WERI-Rb-1 (cell line): Measurements from ENCODE around the gene FHAD1.

Experiments
- DNase-seq: peaks from one replicate; pipeline ENCODE4 v3.0.0-alpha.2; 2020
- H3K27ac ChIP-seq: fragments of 250-450 bp; sonication (Bioruptor Pico); 2 replicates; pipeline ENCODE4 v1.5.1; 2020; ENCODE audit warnings: mild to moderate bottlenecking, moderate library complexity
- H3K27me3 ChIP-seq: fragments of 250-450 bp; sonication (Bioruptor Pico); 2 replicates; pipeline ENCODE4 v1.5.1; 2021; ENCODE audit warnings: mild to moderate bottlenecking, low read depth, moderate library complexity; ENCODE audit not compliant: insufficient read depth, severe bottlenecking
- H3K36me3 ChIP-seq: fragments of 250-450 bp; sonication (Bioruptor Pico); 2 replicates; pipeline ENCODE4 v1.5.1; 2020; ENCODE audit warnings: mild to moderate bottlenecking, moderate library complexity
- H3K4me3 ChIP-seq: 2 replicates; pipeline ENCODE4 v1.5.1; 2011; ENCODE audit warnings: low read depth, mild to moderate bottlenecking, control low read depth, low read length
- H3K9me3 ChIP-seq: fragments of 250-450 bp; sonication (Bioruptor Pico); 2 replicates; pipeline ENCODE4 v1.5.1; 2021; ENCODE audit warnings: mild to moderate bottlenecking, moderate library complexity; ENCODE audit not compliant: severe bottlenecking
- TF ChIP-seq, protein P1 (sequence below): IDR thresholded peaks from 2 replicates; pipeline ENCODE4 v1.5.1; 2011; ENCODE audit warnings: low read depth, mild to moderate bottlenecking, control low read depth, inconsistent platforms, low read length

FHAD1 gene

GRCh38 chr1:15255582-15256149, 8.6 kb downstream of the FHAD1 start:
- no peak for DNase-seq
- TF ChIP-seq, protein P1, sequence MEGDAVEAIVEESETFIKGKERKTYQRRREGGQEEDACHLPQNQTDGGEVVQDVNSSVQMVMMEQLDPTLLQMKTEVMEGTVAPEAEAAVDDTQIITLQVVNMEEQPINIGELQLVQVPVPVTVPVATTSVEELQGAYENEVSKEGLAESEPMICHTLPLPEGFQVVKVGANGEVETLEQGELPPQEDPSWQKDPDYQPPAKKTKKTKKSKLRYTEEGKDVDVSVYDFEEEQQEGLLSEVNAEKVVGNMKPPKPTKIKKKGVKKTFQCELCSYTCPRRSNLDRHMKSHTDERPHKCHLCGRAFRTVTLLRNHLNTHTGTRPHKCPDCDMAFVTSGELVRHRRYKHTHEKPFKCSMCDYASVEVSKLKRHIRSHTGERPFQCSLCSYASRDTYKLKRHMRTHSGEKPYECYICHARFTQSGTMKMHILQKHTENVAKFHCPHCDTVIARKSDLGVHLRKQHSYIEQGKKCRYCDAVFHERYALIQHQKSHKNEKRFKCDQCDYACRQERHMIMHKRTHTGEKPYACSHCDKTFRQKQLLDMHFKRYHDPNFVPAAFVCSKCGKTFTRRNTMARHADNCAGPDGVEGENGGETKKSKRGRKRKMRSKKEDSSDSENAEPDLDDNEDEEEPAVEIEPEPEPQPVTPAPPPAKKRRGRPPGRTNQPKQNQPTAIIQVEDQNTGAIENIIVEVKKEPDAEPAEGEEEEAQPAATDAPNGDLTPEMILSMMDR: no peak
- no peaks in the 10 kb centered on the region for H3K27me3 ChIP-seq
- H3K27ac ChIP-seq: no peak overlapping the region
- H3K36me3 ChIP-seq: no peaks in the 10 kb centered on the region
- no peak overlapping the region for H3K4me3 ChIP-seq
- peaks cover 5% of the 10 kb centered on the region for H3K9me3 ChIP-seq

DNA sequence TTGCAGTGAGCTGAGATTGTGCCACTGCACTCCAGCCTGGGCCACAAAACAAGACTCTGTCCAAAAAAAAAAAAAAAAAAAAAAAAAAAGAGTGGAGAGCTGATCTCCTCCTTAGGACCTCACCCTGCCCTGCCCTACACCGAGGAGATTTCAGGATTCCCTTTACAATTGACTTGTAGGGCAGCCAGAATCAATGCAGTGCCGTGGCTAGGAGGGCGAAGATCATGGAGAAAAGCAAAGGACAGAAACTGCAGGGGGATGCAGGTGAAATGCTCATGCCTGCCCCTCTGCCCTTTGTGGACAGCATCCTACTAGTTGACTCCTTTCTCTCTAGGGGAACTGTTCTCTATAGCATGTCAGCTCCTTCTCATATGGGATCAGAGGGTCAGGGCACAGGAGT, 9.6 kb downstream of the FHAD1 start:
- H3K27ac ChIP-seq: no peak overlapping the region
- H3K36me3 ChIP-seq: no peaks in the 10 kb centered on the region
- TF ChIP-seq, protein P1: no peak
- DNase-seq: no peak
- H3K4me3 ChIP-seq: no peak overlapping the region
- peaks cover 5% of the 10 kb centered on the region for H3K9me3 ChIP-seq
- H3K27me3 ChIP-seq: no peaks in the 10 kb centered on the region

DNA sequence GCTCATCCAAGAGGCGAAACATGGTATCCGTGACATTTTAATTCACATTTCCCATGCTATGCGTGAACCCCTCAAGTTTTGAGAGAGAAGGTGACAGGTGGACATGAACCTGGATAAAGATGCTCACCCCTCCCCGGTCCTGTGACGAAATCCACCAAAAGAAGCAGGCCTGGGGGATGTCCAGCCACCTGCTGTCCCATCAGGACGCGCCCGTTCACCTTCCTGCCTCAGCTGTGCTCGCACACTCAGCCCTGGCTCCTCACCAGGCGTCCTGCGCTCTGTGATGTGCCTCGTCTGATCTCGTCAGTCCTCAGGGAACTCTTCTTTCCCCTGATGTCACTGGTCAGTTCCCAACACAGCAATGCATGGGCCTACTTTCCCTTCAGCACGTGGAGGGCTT, 10.3 kb downstream of the FHAD1 start:
- no peak overlapping the region for H3K27ac ChIP-seq
- TF ChIP-seq, protein P1: no peak
- H3K4me3 ChIP-seq: no peak overlapping the region
- DNase-seq: no peak
- H3K9me3 ChIP-seq: peaks cover 3% of the 10 kb centered on the region
- H3K36me3 ChIP-seq: no peaks in the 10 kb centered on the region
- H3K27me3 ChIP-seq: no peaks in the 10 kb centered on the region

GRCh38 chr1:15258833-15259621, 12.0 kb downstream of the FHAD1 start:
- H3K27me3 ChIP-seq: no peaks in the 10 kb centered on the region
- TF ChIP-seq, protein P1: no peak
- no peaks in the 10 kb centered on the region for H3K36me3 ChIP-seq
- no peak for DNase-seq
- H3K9me3 ChIP-seq: no peaks in the 10 kb centered on the region
- no peak overlapping the region for H3K4me3 ChIP-seq
- H3K27ac ChIP-seq: no peak overlapping the region

DNA sequence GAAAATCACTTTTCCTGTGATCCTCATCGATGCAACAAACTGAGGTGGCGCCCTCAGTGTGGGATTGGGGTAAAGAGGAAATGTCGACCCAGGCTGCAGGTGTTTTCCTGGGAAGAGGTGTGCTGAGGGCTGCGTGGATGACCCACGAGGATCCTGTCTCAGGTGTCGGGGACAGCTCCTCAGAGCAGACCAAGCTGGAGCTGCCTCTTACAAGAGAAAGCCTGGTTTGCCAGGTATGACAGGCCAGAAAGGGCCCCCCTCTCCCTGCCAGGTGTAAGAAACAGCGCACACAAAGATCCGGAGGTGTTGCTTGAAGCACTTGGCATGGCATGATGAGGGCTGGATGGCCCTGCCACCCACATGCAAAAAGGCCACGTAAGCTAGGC, 12.6 kb downstream of the FHAD1 start:
- no peaks in the 10 kb centered on the region for H3K36me3 ChIP-seq
- H3K4me3 ChIP-seq: no peak overlapping the region
- TF ChIP-seq, protein P1: no peak
- H3K9me3 ChIP-seq: no peaks in the 10 kb centered on the region
- no peaks in the 10 kb centered on the region for H3K27me3 ChIP-seq
- no peak for DNase-seq
- H3K27ac ChIP-seq: no peak overlapping the region
